Suprapubic skin (tissue), 4 donors: ENCODE data around the gene CST3. TPM values are rescaled to one million over a fixed set of nuclear protein-coding genes. Genes with fewer than 3 reads are reported as not detected.
"Not testable (repeated sequence)": the region's sequence is repeated elsewhere in the genome, so short reads cannot be mapped to it uniquely, and the experiment has no call there.

Experiments used
- DNase-seq, 2 donors: peaks; one replicate each; pipeline ENCODE4 v3.0.0-alpha.2; 2019; ENCODE audit warnings: low spot score in 2 of 2
- H3K27ac ChIP-seq: fragments of 200-600 bp; sonication (generic); one replicate; pipeline ENCODE4 v1.5.1; 2019
- H3K27me3 ChIP-seq: fragments of 200-600 bp; sonication (generic); one replicate; pipeline ENCODE4 v1.5.1; 2019
- H3K36me3 ChIP-seq: fragments of 200-600 bp; sonication (generic); one replicate; pipeline ENCODE4 v1.5.1; 2019
- H3K4me1 ChIP-seq: fragments of 200-600 bp; sonication (generic); one replicate; pipeline ENCODE4 v1.5.1; 2019
- H3K4me3 ChIP-seq: fragments of 200-600 bp; sonication (generic); one replicate; pipeline ENCODE4 v1.5.1; 2019; ENCODE audit warnings: mild to moderate bottlenecking
- H3K9me3 ChIP-seq: fragments of 200-600 bp; sonication (generic); one replicate; pipeline ENCODE4 v1.5.1; 2019
- CTCF ChIP-seq, 2 donors: fragments of 200-600 bp in 1 of 2; fragments of 450-650 bp in 1 of 2; sonication (generic) in 1 of 2; IDR thresholded peaks; one replicate each; pipeline ENCODE4 v1.5.1; 2016 to 2019; ENCODE audit warnings: antibody characterized with exemption in 2 of 2, mild to moderate bottlenecking in 1 of 2, moderate library complexity in 1 of 2
- EP300 ChIP-seq: sonication (generic); formaldehyde crosslinking; IDR thresholded peaks from one replicate; pipeline ENCODE4 v1.6.1; 2017; ENCODE audit warnings: antibody characterized with exemption
- POLR2A ChIP-seq, 2 donors: fragments of 450-650 bp; IDR thresholded peaks; one replicate each; pipeline ENCODE4 v1.6.1; 2017; ENCODE audit warnings: antibody characterized with exemption in 2 of 2, mild to moderate bottlenecking in 2 of 2, moderate library complexity in 2 of 2
- POLR2AphosphoS5 ChIP-seq, 3 donors: sonication (generic); formaldehyde crosslinking; IDR thresholded peaks; one replicate each; pipeline ENCODE4 v1.6.1; 2017; ENCODE audit warnings: antibody characterized with exemption in 3 of 3
- WGBS: methylation state at CpG from one replicate; pipeline ENCODE4 v1.1.5; 2018; 5-methylcytosine and 5-hydroxymethylcytosine counted together
- total RNA-seq, 4 donors: library from RNA; depleted of rRNA; stranded (reverse); fragments of >200 nt; gene quantifications; one replicate each; pipeline ENCODE4 v1.1.0, GENCODE V29; 2016

CST3 gene
- total RNA-seq, 4 donors from 2014 or later = 258 to 476 (median 386) TPM

DNA sequence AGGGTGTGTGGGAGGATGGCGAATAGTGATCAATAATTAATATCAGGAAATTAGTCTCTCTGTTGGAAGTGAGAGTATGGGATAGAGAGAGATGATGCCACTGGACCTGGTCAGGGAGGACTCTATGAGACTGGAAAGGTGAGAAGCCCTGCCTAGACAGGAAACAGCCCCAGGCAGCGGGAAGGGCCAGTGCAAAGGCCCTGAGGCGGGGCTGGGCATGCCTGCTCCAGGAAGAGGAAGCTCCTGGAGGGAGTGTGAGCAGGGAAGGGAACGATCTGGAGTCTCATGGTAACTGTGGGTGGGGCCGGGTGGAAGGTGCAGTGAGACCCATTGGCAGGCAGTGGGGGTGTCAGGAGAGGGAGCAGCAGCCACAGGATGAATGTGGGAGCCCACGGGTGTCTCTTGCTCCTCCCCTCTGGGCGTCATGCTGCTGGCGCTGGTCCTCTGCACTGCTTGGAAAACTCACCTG is 1.8 kb upstream of the CST3 start:
- Histone ChIP-seq H3K4me3 (no peak overlapping the region), H3K9me3 (no peaks in the 10 kb centered on the region), H3K4me1 (peaks cover 53% of the 10 kb centered on the region), H3K27me3 (no peaks in the 10 kb centered on the region), H3K27ac (no peak overlapping the region), H3K36me3 (peaks cover 2% of the 10 kb centered on the region)
- TF ChIP-seq EP300 = no peak
- no peak for TF ChIP-seq POLR2A (IDR thresholded peaks at IDR 0.05)
- TF ChIP-seq CTCF (IDR thresholded peaks at IDR 0.05) = no peak
- TF ChIP-seq POLR2AphosphoS5 (IDR thresholded peaks at IDR 0.05) = no peak
- no peak for DNase-seq
- 62% methylated on average over 8 of the region's 8 CpGs for WGBS

- Histone ChIP-seq H3K36me3 (peaks cover 14% of the 10 kb centered on the region), H3K4me1 (peaks cover 62% of the 10 kb centered on the region), H3K27ac (no peak overlapping the region), H3K27me3 (no peaks in the 10 kb centered on the region), H3K9me3 (no peaks in the 10 kb centered on the region), H3K4me3 (no peak overlapping the region)
- 65% methylated on average over 9 of the region's 9 CpGs for WGBS
- TF ChIP-seq CTCF (IDR thresholded peaks at IDR 0.05) (no peak), POLR2A (IDR thresholded peaks at IDR 0.05) (no peak), EP300 (no peak), POLR2AphosphoS5 (IDR thresholded peaks at IDR 0.05) (no peak)
- no peak for DNase-seq
Measured at GRCh38 chr20:23638309-23638708, 554 bp upstream of the CST3 start.

- no peak for DNase-seq
- Histone ChIP-seq H3K9me3 (no peaks in the 10 kb centered on the region), H3K4me1 (peaks cover 63% of the 10 kb centered on the region), H3K27ac (peak overlapping the region; percentile 99), H3K36me3 (peaks cover 28% of the 10 kb centered on the region), H3K27me3 (no peaks in the 10 kb centered on the region), H3K4me3 (peak overlapping the region; percentile 95)
- TF ChIP-seq POLR2AphosphoS5 (IDR thresholded peaks at IDR 0.05) (no peak), POLR2A (IDR thresholded peaks at IDR 0.05) (no peak), EP300 (no peak), CTCF (IDR thresholded peaks at IDR 0.05) (no peak)
- 14% methylated on average over 4 of the region's 4 CpGs for WGBS
Measured at GRCh38 chr20:23636908-23637281, 860 bp downstream of the CST3 start.

DNA sequence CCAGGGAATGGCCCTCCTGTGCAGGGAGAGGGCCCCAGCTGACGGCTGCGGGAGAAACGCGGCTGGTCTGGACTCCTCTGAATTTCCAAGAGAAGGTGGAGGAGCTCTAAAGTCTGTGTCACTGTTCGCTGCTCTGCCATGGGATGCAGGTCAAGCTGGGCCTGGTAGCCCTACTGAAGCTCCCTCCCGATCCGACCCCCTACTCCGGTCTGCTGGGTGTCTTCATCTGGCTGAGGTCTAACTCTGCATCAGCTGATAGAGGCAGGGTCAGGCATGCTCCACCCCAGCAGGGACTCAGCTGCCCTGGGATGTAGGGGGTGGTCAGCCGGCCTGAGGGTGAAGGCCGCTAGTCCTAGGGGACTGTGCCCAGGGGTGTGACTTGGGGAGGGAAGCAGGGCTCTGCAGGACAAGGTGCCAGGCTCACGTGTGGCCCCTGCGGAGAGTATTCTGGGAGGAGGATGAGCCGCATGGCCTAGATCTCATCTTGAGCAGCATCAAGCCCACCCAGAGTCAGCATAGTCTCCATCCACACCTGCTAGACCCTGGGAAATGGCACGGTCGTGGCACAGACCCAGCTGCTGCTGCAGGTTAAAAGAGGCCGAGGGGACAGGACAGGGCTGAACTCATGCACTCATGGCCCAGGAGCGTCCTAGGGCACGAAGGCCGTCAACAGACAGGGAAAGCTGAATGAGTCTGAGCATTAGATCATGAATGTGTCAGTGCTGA is 1.4 kb downstream of the CST3 start:
- 67% methylated on average over 12 of the region's 19 CpGs for WGBS
- Histone ChIP-seq H3K4me3 (peak overlapping the region; percentile 95), H3K36me3 (peaks cover 30% of the 10 kb centered on the region), H3K4me1 (peaks cover 57% of the 10 kb centered on the region), H3K27me3 (no peaks in the 10 kb centered on the region), H3K9me3 (no peaks in the 10 kb centered on the region), H3K27ac (peak overlapping the region; percentile 99)
- TF ChIP-seq POLR2A (IDR thresholded peaks at IDR 0.05) (no peak), CTCF (IDR thresholded peaks at IDR 0.05) (no peak), POLR2AphosphoS5 (IDR thresholded peaks at IDR 0.05) (no peak), EP300 (no peak)
- DNase-seq = no peak

GRCh38 chr20:23635768-23636090 is 2.0 kb downstream of the CST3 start:
- Histone ChIP-seq H3K4me3 (peak overlapping the region; percentile 95), H3K27ac (peak overlapping the region; percentile 99)
- WGBS = 13% methylated on average over 2 of the region's 2 CpGs

More at GRCh38 chr20:23635768-23636090, 2.0 kb downstream of the CST3 start:
- not testable (repeated sequence) for H3K9me3 ChIP-seq, DNase-seq, H3K27me3 ChIP-seq
- peaks cover 56% of the 10 kb centered on the region for H3K4me1 ChIP-seq
- H3K36me3 ChIP-seq = peaks cover 30% of the 10 kb centered on the region
